ENCODE data around the gene TAF4B.
"Not testable (repeated sequence)": the region's sequence is repeated elsewhere in the genome, so short reads cannot be mapped to it uniquely, and the experiment has no call there.

DNA sequence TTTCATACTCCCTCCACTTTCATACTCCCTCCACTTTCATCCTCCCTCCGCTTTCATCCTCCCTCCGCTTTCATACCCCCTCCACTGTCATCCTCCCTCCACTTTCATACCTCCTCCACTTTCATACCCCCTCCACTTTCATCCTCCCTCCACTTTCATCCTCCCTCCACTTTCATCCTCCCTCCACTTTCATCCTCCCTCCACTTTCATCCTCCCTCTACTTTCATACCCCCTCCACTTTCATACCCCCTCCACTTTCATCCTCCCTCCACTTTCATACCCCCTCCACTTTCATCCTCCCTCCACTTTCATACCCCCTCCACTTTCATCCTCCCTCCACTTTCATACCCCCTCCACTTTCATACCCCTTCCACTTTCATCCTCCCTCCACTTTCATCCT, 77.0 kb downstream of the TAF4B start:
- TF ChIP-seq, protein P1, sequence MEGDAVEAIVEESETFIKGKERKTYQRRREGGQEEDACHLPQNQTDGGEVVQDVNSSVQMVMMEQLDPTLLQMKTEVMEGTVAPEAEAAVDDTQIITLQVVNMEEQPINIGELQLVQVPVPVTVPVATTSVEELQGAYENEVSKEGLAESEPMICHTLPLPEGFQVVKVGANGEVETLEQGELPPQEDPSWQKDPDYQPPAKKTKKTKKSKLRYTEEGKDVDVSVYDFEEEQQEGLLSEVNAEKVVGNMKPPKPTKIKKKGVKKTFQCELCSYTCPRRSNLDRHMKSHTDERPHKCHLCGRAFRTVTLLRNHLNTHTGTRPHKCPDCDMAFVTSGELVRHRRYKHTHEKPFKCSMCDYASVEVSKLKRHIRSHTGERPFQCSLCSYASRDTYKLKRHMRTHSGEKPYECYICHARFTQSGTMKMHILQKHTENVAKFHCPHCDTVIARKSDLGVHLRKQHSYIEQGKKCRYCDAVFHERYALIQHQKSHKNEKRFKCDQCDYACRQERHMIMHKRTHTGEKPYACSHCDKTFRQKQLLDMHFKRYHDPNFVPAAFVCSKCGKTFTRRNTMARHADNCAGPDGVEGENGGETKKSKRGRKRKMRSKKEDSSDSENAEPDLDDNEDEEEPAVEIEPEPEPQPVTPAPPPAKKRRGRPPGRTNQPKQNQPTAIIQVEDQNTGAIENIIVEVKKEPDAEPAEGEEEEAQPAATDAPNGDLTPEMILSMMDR (conservative IDR thresholded peaks at IDR 0.05 in 1 of 2, IDR thresholded peaks at IDR 0.05 in 1 of 2; ENCODE audit: low read depth in 1 of 2, low read length in 2 of 2), result not testable (repeated sequence)
- not testable (repeated sequence) for TF ChIP-seq EZH2 (IDR thresholded peaks at IDR 0.05; ENCODE audit: low read length, missing control alignments)
